ENCODE results near the gene BPGM. TPM values are rescaled to one million over a fixed set of nuclear protein-coding genes. Genes with fewer than 3 reads are reported as not detected.

BPGM gene
- total RNA-seq, 4 donors from 2014 or later: 11.9 to 15.5 (median 12.6) TPM

- no peak overlapping the region for H3K4me3 ChIP-seq (ENCODE audit: low read depth, poor library complexity, severe bottlenecking)
- intact Hi-C loops (cut with DNase I; ENCODE audit: low total_unique reads): no loop called here
- no peak for DNase-seq (ENCODE audit: low spot score in 2 of 2)
- TF ChIP-seq CTCF (IDR thresholded peaks at IDR 0.05) (no peak), POLR2A (IDR thresholded peaks at IDR 0.05) (no peak)
- 31 to 38% methylated on average over 2 of the region's 2 CpGs for WGBS, 2 donors
These were observed 26.9 kb upstream of the BPGM start for GRCh38 chr7:134619627-134620331.

GRCh38 chr7:134622303-134622995 is 24.2 kb upstream of the BPGM start:
- 67 to 69% methylated on average over 7 of the region's 7 CpGs for WGBS, 2 donors
- intact Hi-C loops (cut with DNase I; ENCODE audit: low total_unique reads): no loop called here
- no peak overlapping the region for H3K4me3 ChIP-seq (ENCODE audit: low read depth, poor library complexity, severe bottlenecking)
- TF ChIP-seq POLR2A (IDR thresholded peaks at IDR 0.05) (no peak), CTCF (IDR thresholded peaks at IDR 0.05) (no peak)
- no peak for DNase-seq (ENCODE audit: low spot score in 2 of 2)

- TF ChIP-seq POLR2A (IDR thresholded peaks at IDR 0.05): no peak
- TF ChIP-seq CTCF (IDR thresholded peaks at IDR 0.05): no peak
- 55 to 57% methylated on average over 2 of the region's 2 CpGs for WGBS, 2 donors
- H3K4me3 ChIP-seq (ENCODE audit: low read depth, poor library complexity, severe bottlenecking): no peak overlapping the region
- no peak for DNase-seq (ENCODE audit: low spot score in 2 of 2)
- intact Hi-C loops (cut with DNase I; ENCODE audit: low total_unique reads): no loop called here
These were observed 23.5 kb upstream of the BPGM start for GRCh38 chr7:134623193-134623592.

GRCh38 chr7:134625550-134625949 is 21.1 kb upstream of the BPGM start:
- 21 to 31% methylated on average over 3 of the region's 3 CpGs for WGBS, 2 donors
- no peak for TF ChIP-seq POLR2A (IDR thresholded peaks at IDR 0.05)
- no peak for TF ChIP-seq CTCF (IDR thresholded peaks at IDR 0.05)
- no peak overlapping the region for H3K4me3 ChIP-seq (ENCODE audit: low read depth, poor library complexity, severe bottlenecking)
- no peak for DNase-seq (ENCODE audit: low spot score in 2 of 2)
- intact Hi-C loops (cut with DNase I; ENCODE audit: low total_unique reads): no loop called here

GRCh38 chr7:134627109-134627774 is 19.4 kb upstream of the BPGM start:
- 61 to 65% methylated on average over 2 of the region's 2 CpGs for WGBS, 2 donors
- DNase-seq (ENCODE audit: low spot score in 2 of 2): no peak
- intact Hi-C loops (cut with DNase I; ENCODE audit: low total_unique reads): no loop called here

More at GRCh38 chr7:134627109-134627774, 19.4 kb upstream of the BPGM start:
- H3K4me3 ChIP-seq (ENCODE audit: low read depth, poor library complexity, severe bottlenecking): no peak overlapping the region
- TF ChIP-seq CTCF (IDR thresholded peaks at IDR 0.05) (no peak), POLR2A (IDR thresholded peaks at IDR 0.05) (no peak)

Data from lower leg skin (tissue), 4 donors.